Lower leg skin (tissue), 3 donors: ENCODE data around the gene NCOA5.

Experiments
- CTCF ChIP-seq, 3 donors: fragments of 450-650 bp; IDR thresholded peaks; one replicate each; pipeline ENCODE4 v1.5.1; 2016; ENCODE audit warnings: antibody characterized with exemption in 3 of 3, mild to moderate bottlenecking in 3 of 3, moderate library complexity in 2 of 3
- POLR2A ChIP-seq, 2 donors: fragments of 450-650 bp; IDR thresholded peaks; one replicate each; pipeline ENCODE4 v1.6.1; 2016 to 2017; ENCODE audit warnings: antibody characterized with exemption in 2 of 2, mild to moderate bottlenecking in 1 of 2, moderate library complexity in 1 of 2

GRCh38 chr20:46035253-46035652 lies 54.5 kb downstream of the NCOA5 start:
- TF ChIP-seq CTCF (IDR thresholded peaks at IDR 0.05) = no peak
- TF ChIP-seq POLR2A (IDR thresholded peaks at IDR 0.05) = no peak
